ENCODE results near the gene STRIP2. TPM values are rescaled to one million over a fixed set of nuclear protein-coding genes. Genes with fewer than 3 reads are reported as not detected.

STRIP2 gene
- total and polyA plus RNA-seq, 2 donors from 2014 or later = 0.88 to 9.0 TPM

DNA sequence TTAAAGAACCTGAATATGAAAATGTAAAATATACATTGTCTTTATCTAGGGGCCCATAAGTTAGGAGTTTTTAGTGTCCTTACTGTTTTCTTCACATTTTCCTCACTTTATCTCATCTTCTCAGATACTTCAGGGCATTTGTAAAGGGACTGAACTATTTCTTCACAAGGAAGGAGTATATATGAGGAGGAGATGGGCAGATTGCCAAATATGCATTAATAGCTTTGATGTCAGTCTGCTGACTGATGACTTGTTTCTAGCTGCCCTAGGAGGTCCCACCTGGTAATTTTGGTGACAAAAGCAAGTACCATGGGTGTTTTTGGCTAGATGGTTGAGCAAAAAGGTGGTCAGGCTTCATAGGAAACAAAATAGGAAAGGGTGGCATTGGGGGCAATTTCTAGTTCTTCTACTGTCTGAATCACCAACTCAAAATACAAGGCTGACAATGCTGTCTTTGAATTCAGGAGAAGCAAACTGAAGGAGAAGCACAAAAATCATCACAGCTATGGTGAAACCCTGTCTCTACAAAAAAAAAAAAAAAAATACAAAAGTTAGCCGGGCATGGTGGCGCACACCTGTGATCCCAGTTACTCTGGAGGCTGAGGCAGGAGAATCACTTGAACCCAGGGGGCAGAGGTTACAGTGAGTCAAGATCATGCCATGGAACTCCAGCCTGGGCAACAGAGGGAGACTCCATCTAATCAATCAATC, 10.4 kb upstream of the STRIP2 start:
- FAIRE-seq = no peak
- H3K9ac ChIP-seq (ENCODE audit: low read length in 3 of 3) = no peak overlapping the region
- H3K27ac ChIP-seq (ENCODE audit: low read depth in 2 of 2, low read length in 2 of 2) = no peak overlapping the region
- TF ChIP-seq, protein P1, sequence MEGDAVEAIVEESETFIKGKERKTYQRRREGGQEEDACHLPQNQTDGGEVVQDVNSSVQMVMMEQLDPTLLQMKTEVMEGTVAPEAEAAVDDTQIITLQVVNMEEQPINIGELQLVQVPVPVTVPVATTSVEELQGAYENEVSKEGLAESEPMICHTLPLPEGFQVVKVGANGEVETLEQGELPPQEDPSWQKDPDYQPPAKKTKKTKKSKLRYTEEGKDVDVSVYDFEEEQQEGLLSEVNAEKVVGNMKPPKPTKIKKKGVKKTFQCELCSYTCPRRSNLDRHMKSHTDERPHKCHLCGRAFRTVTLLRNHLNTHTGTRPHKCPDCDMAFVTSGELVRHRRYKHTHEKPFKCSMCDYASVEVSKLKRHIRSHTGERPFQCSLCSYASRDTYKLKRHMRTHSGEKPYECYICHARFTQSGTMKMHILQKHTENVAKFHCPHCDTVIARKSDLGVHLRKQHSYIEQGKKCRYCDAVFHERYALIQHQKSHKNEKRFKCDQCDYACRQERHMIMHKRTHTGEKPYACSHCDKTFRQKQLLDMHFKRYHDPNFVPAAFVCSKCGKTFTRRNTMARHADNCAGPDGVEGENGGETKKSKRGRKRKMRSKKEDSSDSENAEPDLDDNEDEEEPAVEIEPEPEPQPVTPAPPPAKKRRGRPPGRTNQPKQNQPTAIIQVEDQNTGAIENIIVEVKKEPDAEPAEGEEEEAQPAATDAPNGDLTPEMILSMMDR (IDR thresholded peaks at IDR 0.05; ENCODE audit: borderline replicate concordance, extremely low read depth, insufficient read depth) = no peak
- no peaks in the 10 kb centered on the region for H3K9me3 ChIP-seq (ENCODE audit: control insufficient read depth in 2 of 3, insufficient read depth in 1 of 3, low read length in 3 of 3)
- no peak for DNase-seq
- no peaks in the 10 kb centered on the region for H3K4me1 ChIP-seq (ENCODE audit: control insufficient read depth in 2 of 3, insufficient read depth in 2 of 3, low read depth in 1 of 3, low read length in 3 of 3)
- H3K4me3 ChIP-seq (ENCODE audit: low read length in 3 of 3) = no peak overlapping the region
- H3K36me3 ChIP-seq (ENCODE audit: control insufficient read depth in 2 of 3, insufficient read depth in 3 of 3, low read length in 3 of 3) = peaks cover 0 to 20% (median 0%) of the 10 kb centered on the region in 3 donors
- no peaks in the 10 kb centered on the region for H3K27me3 ChIP-seq (ENCODE audit: control insufficient read depth, insufficient read depth, low read length)
- intact Hi-C loops (cut with DNase I) = no loop called here

DNA sequence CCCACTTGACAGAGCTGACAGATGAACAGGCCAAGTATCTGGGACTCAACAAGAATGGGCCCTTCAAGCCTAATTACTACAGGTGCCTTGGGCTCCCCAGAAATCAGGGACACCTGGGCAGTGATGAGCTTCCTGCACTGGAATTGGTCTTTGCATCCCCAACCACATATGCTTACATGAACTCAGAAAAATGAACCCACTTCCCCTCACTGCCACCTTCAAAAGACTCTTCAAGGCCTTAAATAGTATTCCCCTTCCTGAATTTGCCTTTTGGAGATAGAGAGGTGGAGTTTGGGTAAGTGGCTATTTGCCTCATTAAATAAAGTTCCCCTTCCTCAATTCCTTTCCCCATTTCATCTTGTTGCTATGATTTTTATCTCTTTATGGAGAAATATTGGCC, 7.8 kb upstream of the STRIP2 start:
- Histone ChIP-seq H3K9ac (ENCODE audit: low read length in 3 of 3) (no peak overlapping the region), H3K27me3 (ENCODE audit: control insufficient read depth, insufficient read depth, low read length) (no peaks in the 10 kb centered on the region), H3K4me3 (ENCODE audit: low read length in 3 of 3) (no peak overlapping the region), H3K9me3 (ENCODE audit: control insufficient read depth in 2 of 3, insufficient read depth in 1 of 3, low read length in 3 of 3) (no peaks in the 10 kb centered on the region), H3K4me1 (ENCODE audit: control insufficient read depth in 2 of 3, insufficient read depth in 2 of 3, low read depth in 1 of 3, low read length in 3 of 3) (no peaks in the 10 kb centered on the region), H3K36me3 (ENCODE audit: control insufficient read depth in 2 of 3, insufficient read depth in 3 of 3, low read length in 3 of 3) (peaks cover 0 to 20% (median 0%) of the 10 kb centered on the region in 3 donors), H3K27ac (ENCODE audit: low read depth in 2 of 2, low read length in 2 of 2) (no peak overlapping the region)
- no peak for DNase-seq
- FAIRE-seq = no peak
- intact Hi-C loops (cut with DNase I) = no loop called here
- TF ChIP-seq, protein P1 (IDR thresholded peaks at IDR 0.05; ENCODE audit: borderline replicate concordance, extremely low read depth, insufficient read depth) = no peak

DNA sequence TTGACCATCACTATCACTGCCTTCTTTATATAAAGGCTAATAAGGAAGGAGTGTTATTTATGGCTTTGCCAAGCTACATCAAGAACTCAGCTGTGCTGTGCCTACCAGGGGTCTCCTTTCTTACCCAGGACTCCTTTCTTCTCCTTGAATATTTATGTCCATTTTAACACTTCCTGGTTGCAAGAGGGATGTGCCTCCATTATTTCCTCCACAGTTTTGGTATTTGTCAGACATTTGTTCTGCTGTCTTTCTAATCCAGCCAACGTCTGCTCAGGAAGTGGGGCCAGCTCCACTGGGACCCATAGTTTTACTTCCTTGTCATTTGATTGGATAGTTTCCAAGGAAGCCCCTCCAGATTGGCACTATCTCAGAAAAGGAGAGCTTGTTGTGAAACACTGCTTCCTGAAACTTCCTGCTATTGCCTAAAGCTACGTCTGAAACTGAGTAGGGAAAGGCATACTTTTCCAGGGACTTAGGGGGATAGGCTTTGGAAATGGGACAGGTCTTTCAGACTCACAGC, 6.6 kb upstream of the STRIP2 start:
- Histone ChIP-seq H3K27ac (ENCODE audit: low read depth in 2 of 2, low read length in 2 of 2) (no peak overlapping the region), H3K9me3 (ENCODE audit: control insufficient read depth in 2 of 3, insufficient read depth in 1 of 3, low read length in 3 of 3) (no peaks in the 10 kb centered on the region), H3K36me3 (ENCODE audit: control insufficient read depth in 2 of 3, insufficient read depth in 3 of 3, low read length in 3 of 3) (peaks cover 0 to 19% (median 0%) of the 10 kb centered on the region in 3 donors), H3K4me1 (ENCODE audit: control insufficient read depth in 2 of 3, insufficient read depth in 2 of 3, low read depth in 1 of 3, low read length in 3 of 3) (no peaks in the 10 kb centered on the region), H3K4me3 (ENCODE audit: low read length in 3 of 3) (no peak overlapping the region), H3K9ac (ENCODE audit: low read length in 3 of 3) (no peak overlapping the region), H3K27me3 (ENCODE audit: control insufficient read depth, insufficient read depth, low read length) (peaks cover under 1% of the 10 kb centered on the region)
- FAIRE-seq = no peak
- intact Hi-C loops (cut with DNase I) = no loop called here
- TF ChIP-seq, protein P1 (IDR thresholded peaks at IDR 0.05; ENCODE audit: borderline replicate concordance, extremely low read depth, insufficient read depth) = no peak
- peak in 2 of 5 donors; percentile 10 to 15 for DNase-seq
